Caco-2 (cell line): ENCODE data around the gene SINHCAF. TPM values are rescaled to one million over a fixed set of nuclear protein-coding genes. Genes with fewer than 3 reads are reported as not detected.

Experiments
- BruUV-seq: library from RNA; stranded (reverse); fragments of 400-500 nt; replicated peaks from 2 replicates; lab custom pipeline; 2021; lab: Mats Ljungman, UMichigan
- CTCF ChIA-PET: fragments of 300-600 bp; sonication (Branson Sonifier 250); formaldehyde crosslinking; loops from one replicate; lab custom pipeline; 2022; ENCODE audit warnings: antibody characterized with exemption; lab: Charles Lee
- POLR2A ChIA-PET: fragments of 300-600 bp; sonication (Branson Sonifier 250); formaldehyde crosslinking; loops from one replicate; lab custom pipeline; 2022; ENCODE audit warnings: antibody characterized with exemption; lab: Charles Lee
- DNase-seq, 2 experiments: peaks; one replicate each; pipeline versions ENCODE4 v3.0.0 to v3.0.0-alpha.2; 2020 to 2022
- H3K27me3 ChIP-seq: replicated peaks from 2 replicates; pipeline ENCODE4 v1.6.0; 2011; ENCODE audit warnings: low read length; ENCODE audit not compliant: control insufficient read depth, insufficient read depth
- H3K36me3 ChIP-seq: 2 replicates; pipeline ENCODE4 v1.5.1; 2011; ENCODE audit warnings: low read length; ENCODE audit not compliant: control insufficient read depth, insufficient read depth
- H3K4me1 ChIP-seq: fragments of 250-450 bp; sonication (Bioruptor Pico); 2 replicates; pipeline ENCODE4 v1.5.1; 2020; ENCODE audit warnings: mild to moderate bottlenecking
- H3K4me3 ChIP-seq: 2 replicates; pipeline ENCODE4 v1.5.1; 2011; ENCODE audit warnings: low read depth, mild to moderate bottlenecking, control low read depth, low read length
- H3K9me3 ChIP-seq: fragments of 250-450 bp; sonication (Bioruptor Pico); 2 replicates; pipeline ENCODE4 v1.5.1; 2020; ENCODE audit warnings: mild to moderate bottlenecking, moderate library complexity
- H3K27ac Mint-ChIP-seq: one replicate; pipeline ENCODE4 v1.8.0; 2022; ENCODE audit warnings: mixed read lengths; ENCODE audit not compliant: unreplicated experiment
- H3K27me3 Mint-ChIP-seq: one replicate; pipeline ENCODE4 v1.8.0; 2022; ENCODE audit warnings: mixed read lengths; ENCODE audit not compliant: insufficient read depth, unreplicated experiment
- H3K36me3 Mint-ChIP-seq: one replicate; pipeline ENCODE4 v1.8.0; 2022; ENCODE audit warnings: mild to moderate bottlenecking, mixed read lengths; ENCODE audit not compliant: insufficient read depth, unreplicated experiment
- H3K4me1 Mint-ChIP-seq: one replicate; pipeline ENCODE4 v1.8.0; 2022; ENCODE audit warnings: low read depth, mixed read lengths; ENCODE audit not compliant: unreplicated experiment
- H3K4me3 Mint-ChIP-seq: one replicate; pipeline ENCODE4 v1.8.0; 2022; ENCODE audit warnings: mild to moderate bottlenecking, moderate library complexity, mixed read lengths; ENCODE audit not compliant: unreplicated experiment
- H3K9me3 Mint-ChIP-seq: one replicate; pipeline ENCODE4 v1.8.0; 2022; ENCODE audit warnings: mixed read lengths; ENCODE audit not compliant: unreplicated experiment
- CTCF ChIP-seq, 2 experiments: fragments of 200-600 bp in 1 of 2; IDR thresholded peaks; 1 replicate in 1 of 2; 2 replicates in 1 of 2; pipeline versions ENCODE4 v1.5.1 to v1.8.0; 2011 to 2022; ENCODE audit warnings: antibody characterized with exemption in 1 of 2, control low read depth in 1 of 2, inconsistent platforms in 1 of 2, low read depth in 1 of 2, low read length in 1 of 2, mild to moderate bottlenecking in 1 of 2, moderate library complexity in 1 of 2; ENCODE audit not compliant: insufficient read depth in 1 of 2, severe bottlenecking in 1 of 2, unreplicated experiment in 1 of 2
- intact Hi-C: fragments of 100-400 bp; cut with micrococcal nuclease; formaldehyde crosslinking; loops from one replicate; pipeline ENCODE4 v1.10.0; 2022; ENCODE audit not compliant: unreplicated experiment
- total RNA-seq: library from RNA; stranded (reverse); gene quantifications from 2 replicates; pipeline ENCODE4 v1.2.3, GENCODE V29; 2022

Gene SINHCAF
- total RNA-seq, 1 experiment from 2014 or later: 319 TPM

- ChIA-PET POLR2A (interaction anchor here (0.6 to 3.6 kb wide), 2 partner anchors 14 to 22 kb away, joined by 6 to 44 read pairs; partner anchors contain the start of gene SINHCAF), CTCF (interaction anchor here (0.6 to 0.7 kb wide), 5 partner anchors 22 to 489 kb away, joined by 3 to 6 read pairs (median 3); no protein-coding TSS in a partner anchor)
- no peak for TF ChIP-seq CTCF (IDR thresholded peaks at IDR 0.05; ENCODE audit: insufficient read depth in 1 of 2, low read depth in 1 of 2, low read length in 1 of 2, severe bottlenecking in 1 of 2, unreplicated experiment in 1 of 2)
- no peaks in the 10 kb centered on the region for H3K27me3 ChIP-seq
- DNase-seq: peak; percentile 73 to 87
- Mint-ChIP-seq H3K4me1 (peaks cover 31% of the 10 kb centered on the region), H3K9me3 (no peaks in the 10 kb centered on the region), H3K36me3 (peaks cover 6% of the 10 kb centered on the region), H3K4me3 (no peak overlapping the region), H3K27me3 (no peaks in the 10 kb centered on the region), H3K27ac (peak overlapping the region; percentile 68)
- BruUV-seq: TSS peak; percentile 99
- no peak overlapping the region for H3K4me3 ChIP-seq
- no peaks in the 10 kb centered on the region for H3K9me3 ChIP-seq
- intact Hi-C loops: loop anchor here (1.0 to 2.0 kb wide), 3 partner anchors 23 to 46 kb away; no protein-coding TSS in a partner anchor
- peaks cover 36% of the 10 kb centered on the region for H3K4me1 ChIP-seq
- H3K36me3 ChIP-seq: no peaks in the 10 kb centered on the region
Measured at GRCh38 chr12:31339831-31340622, 14.1 kb upstream of the SINHCAF start.

- BruUV-seq: no TSS peak
- no peak overlapping the region for H3K4me3 ChIP-seq
- H3K36me3 Mint-ChIP-seq: peaks cover 6% of the 10 kb centered on the region
- no peaks in the 10 kb centered on the region for H3K9me3 Mint-ChIP-seq
- ChIA-PET POLR2A (interaction anchor here (0.5 to 3.6 kb wide), 5 partner anchors 10 to 37 kb away, joined by 3 to 44 read pairs (median 4); partner anchors contain the start of gene SINHCAF), CTCF (no interaction called here)
- H3K36me3 ChIP-seq: no peaks in the 10 kb centered on the region
- no peaks in the 10 kb centered on the region for H3K9me3 ChIP-seq
- no peak for TF ChIP-seq CTCF (IDR thresholded peaks at IDR 0.05; ENCODE audit: insufficient read depth in 1 of 2, low read depth in 1 of 2, low read length in 1 of 2, severe bottlenecking in 1 of 2, unreplicated experiment in 1 of 2)
- peaks cover 36% of the 10 kb centered on the region for H3K4me1 ChIP-seq
- H3K4me3 Mint-ChIP-seq: no peak overlapping the region
- peak in 1 of 2 experiments; percentile 47 for DNase-seq
- H3K27me3 Mint-ChIP-seq: no peaks in the 10 kb centered on the region
- intact Hi-C loops: loop anchor here (1.0 kb wide), 1 partner anchor 12 kb away; the partner anchor contains the start of gene SINHCAF
- H3K4me1 Mint-ChIP-seq: peaks cover 31% of the 10 kb centered on the region
- H3K27me3 ChIP-seq: no peaks in the 10 kb centered on the region
- H3K27ac Mint-ChIP-seq: peak overlapping the region; percentile 1
Measured at GRCh38 chr12:31337952-31338351, 12.0 kb upstream of the SINHCAF start.

DNA sequence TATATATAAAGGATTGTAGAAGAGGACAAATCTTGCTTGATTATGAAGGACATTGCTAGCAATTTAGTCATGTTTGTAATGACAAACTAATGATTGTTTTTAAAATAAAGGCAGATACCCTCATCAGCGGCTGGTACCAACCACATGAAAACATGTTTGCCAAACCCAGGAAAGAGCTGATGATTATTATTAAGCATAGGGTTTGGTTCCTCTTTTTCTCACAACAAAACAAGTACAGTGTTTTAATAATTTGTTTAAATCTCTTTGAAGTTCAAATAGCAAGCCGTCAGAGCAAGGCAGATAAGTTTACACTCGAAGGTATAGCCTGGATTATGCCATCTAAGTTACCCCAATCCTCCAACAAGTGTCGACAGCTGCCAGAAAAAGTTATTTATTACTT lies 5.3 kb upstream of the SINHCAF start:
- 0 out of 2 replicates have a peak, but pooled peaks cover 4% of the 10 kb centered on the region for H3K4me1 ChIP-seq
- Mint-ChIP-seq H3K27ac (no peak overlapping the region), H3K4me3 (no peak overlapping the region), H3K27me3 (no peaks in the 10 kb centered on the region), H3K9me3 (no peaks in the 10 kb centered on the region), H3K36me3 (peaks cover 2% of the 10 kb centered on the region), H3K4me1 (peaks cover 10% of the 10 kb centered on the region)
- no peaks in the 10 kb centered on the region for H3K9me3 ChIP-seq
- TF ChIP-seq CTCF (IDR thresholded peaks at IDR 0.05; ENCODE audit: insufficient read depth in 1 of 2, low read depth in 1 of 2, low read length in 1 of 2, severe bottlenecking in 1 of 2, unreplicated experiment in 1 of 2): no peak
- POLR2A ChIA-PET: no interaction called here
- H3K27me3 ChIP-seq: no peaks in the 10 kb centered on the region
- intact Hi-C loops: no loop called here
- DNase-seq: no peak
- no peak overlapping the region for H3K4me3 ChIP-seq
- no TSS peak for BruUV-seq
- CTCF ChIA-PET: no interaction called here
- no peaks in the 10 kb centered on the region for H3K36me3 ChIP-seq
